ENCODE measurements around the gene TBRG1. TPM values are rescaled to one million over a fixed set of nuclear protein-coding genes. Genes with fewer than 3 reads are reported as not detected.
A peak's percentile ranks its signal among the peaks of the same experiment; 100 is the strongest.

TBRG1 gene
- total RNA-seq, 1 experiment from 2014 or later = 18.8 TPM

GRCh38 chr11:124618863-124619262, 3.8 kb upstream of the TBRG1 start:
- H3K36me3 Mint-ChIP-seq (ENCODE audit: insufficient read depth, unreplicated experiment) = peaks cover 18% of the 10 kb centered on the region
- intact Hi-C loops (cut with micrococcal nuclease; ENCODE audit: unreplicated experiment) = no loop called here
- peaks cover 45% of the 10 kb centered on the region for H3K27me3 Mint-ChIP-seq (ENCODE audit: unreplicated experiment)
- no TSS peak for BruUV-seq (replicated peaks)
- no peak for DNase-seq
- TF ChIP-seq CTCF (IDR thresholded peaks at IDR 0.05; ENCODE audit: unreplicated experiment) = no peak
- H3K27ac Mint-ChIP-seq (ENCODE audit: unreplicated experiment) = no peak overlapping the region
- no peaks in the 10 kb centered on the region for H3K4me1 Mint-ChIP-seq (ENCODE audit: low read depth, unreplicated experiment)
- no peak overlapping the region for H3K4me3 Mint-ChIP-seq (ENCODE audit: low read depth, unreplicated experiment)
- CTCF ChIA-PET = no interaction called here
- H3K9me3 Mint-ChIP-seq (ENCODE audit: low read depth, unreplicated experiment) = no peaks in the 10 kb centered on the region

GRCh38 chr11:124623861-124624525, 1.3 kb downstream of the TBRG1 start:
- Mint-ChIP-seq H3K27ac (ENCODE audit: unreplicated experiment) (peak overlapping the region; percentile 90), H3K9me3 (ENCODE audit: low read depth, unreplicated experiment) (no peaks in the 10 kb centered on the region), H3K4me1 (ENCODE audit: low read depth, unreplicated experiment) (no peaks in the 10 kb centered on the region), H3K27me3 (ENCODE audit: unreplicated experiment) (peaks cover 12% of the 10 kb centered on the region), H3K36me3 (ENCODE audit: insufficient read depth, unreplicated experiment) (peaks cover 28% of the 10 kb centered on the region), H3K4me3 (ENCODE audit: low read depth, unreplicated experiment) (peak overlapping the region; percentile 94)
- no TSS peak for BruUV-seq (replicated peaks)
- CTCF ChIA-PET = interaction anchor here (0.7 kb wide), 1 partner anchor 125 kb away, joined by 7 read pairs; no protein-coding TSS in a partner anchor
- no peak for TF ChIP-seq CTCF (IDR thresholded peaks at IDR 0.05; ENCODE audit: unreplicated experiment)
- intact Hi-C loops (cut with micrococcal nuclease; ENCODE audit: unreplicated experiment) = no loop called here
- no peak for DNase-seq

- no peak overlapping the region for H3K4me3 Mint-ChIP-seq (ENCODE audit: low read depth, unreplicated experiment)
- no peak for TF ChIP-seq CTCF (IDR thresholded peaks at IDR 0.05; ENCODE audit: unreplicated experiment)
- no peaks in the 10 kb centered on the region for H3K4me1 Mint-ChIP-seq (ENCODE audit: low read depth, unreplicated experiment)
- peaks cover 32% of the 10 kb centered on the region for H3K36me3 Mint-ChIP-seq (ENCODE audit: insufficient read depth, unreplicated experiment)
- CTCF ChIA-PET = no interaction called here
- H3K27ac Mint-ChIP-seq (ENCODE audit: unreplicated experiment) = no peak overlapping the region
- intact Hi-C loops (cut with micrococcal nuclease; ENCODE audit: unreplicated experiment) = no loop called here
- DNase-seq = no peak
- H3K9me3 Mint-ChIP-seq (ENCODE audit: low read depth, unreplicated experiment) = no peaks in the 10 kb centered on the region
- no TSS peak for BruUV-seq (replicated peaks)
- H3K27me3 Mint-ChIP-seq (ENCODE audit: unreplicated experiment) = no peaks in the 10 kb centered on the region
These were observed 3.0 kb downstream of the TBRG1 start for GRCh38 chr11:124625504-124626168.

GRCh38 chr11:124627546-124627945, 4.9 kb downstream of the TBRG1 start:
- Mint-ChIP-seq H3K9me3 (ENCODE audit: low read depth, unreplicated experiment) (no peaks in the 10 kb centered on the region), H3K36me3 (ENCODE audit: insufficient read depth, unreplicated experiment) (peaks cover 27% of the 10 kb centered on the region), H3K27me3 (ENCODE audit: unreplicated experiment) (no peaks in the 10 kb centered on the region), H3K27ac (ENCODE audit: unreplicated experiment) (no peak overlapping the region), H3K4me3 (ENCODE audit: low read depth, unreplicated experiment) (no peak overlapping the region), H3K4me1 (ENCODE audit: low read depth, unreplicated experiment) (no peaks in the 10 kb centered on the region)
- DNase-seq = no peak
- TF ChIP-seq CTCF (IDR thresholded peaks at IDR 0.05; ENCODE audit: unreplicated experiment) = no peak
- intact Hi-C loops (cut with micrococcal nuclease; ENCODE audit: unreplicated experiment) = no loop called here
- BruUV-seq (replicated peaks) = no TSS peak
- CTCF ChIA-PET = no interaction called here

All from Calu3 (cell line).